HG03460 (cell line): ENCODE results near the gene CMTM1.
A peak's percentile ranks its signal among the peaks of the same experiment; 100 is the strongest.

ENCODE experiments used
- ATAC-seq: cut with Tn5 transposase; IDR thresholded peaks from one replicate; pipeline ENCODE4 v1.9.1; 2021; ENCODE audit not compliant: unreplicated experiment

Gene CMTM1, protein sequence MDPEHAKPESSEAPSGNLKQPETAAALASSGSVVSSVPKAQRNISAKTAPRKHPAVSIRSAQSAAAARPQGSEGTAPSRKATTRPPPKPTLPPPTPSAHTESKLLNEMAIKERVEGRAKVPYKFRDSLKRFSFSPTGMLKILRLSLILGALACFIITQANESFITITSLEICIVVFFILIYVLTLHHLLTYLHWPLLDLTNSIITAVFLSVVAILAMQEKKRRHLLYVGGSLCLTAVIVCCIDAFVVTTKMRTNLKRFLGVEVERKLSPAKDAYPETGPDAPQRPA

DNA sequence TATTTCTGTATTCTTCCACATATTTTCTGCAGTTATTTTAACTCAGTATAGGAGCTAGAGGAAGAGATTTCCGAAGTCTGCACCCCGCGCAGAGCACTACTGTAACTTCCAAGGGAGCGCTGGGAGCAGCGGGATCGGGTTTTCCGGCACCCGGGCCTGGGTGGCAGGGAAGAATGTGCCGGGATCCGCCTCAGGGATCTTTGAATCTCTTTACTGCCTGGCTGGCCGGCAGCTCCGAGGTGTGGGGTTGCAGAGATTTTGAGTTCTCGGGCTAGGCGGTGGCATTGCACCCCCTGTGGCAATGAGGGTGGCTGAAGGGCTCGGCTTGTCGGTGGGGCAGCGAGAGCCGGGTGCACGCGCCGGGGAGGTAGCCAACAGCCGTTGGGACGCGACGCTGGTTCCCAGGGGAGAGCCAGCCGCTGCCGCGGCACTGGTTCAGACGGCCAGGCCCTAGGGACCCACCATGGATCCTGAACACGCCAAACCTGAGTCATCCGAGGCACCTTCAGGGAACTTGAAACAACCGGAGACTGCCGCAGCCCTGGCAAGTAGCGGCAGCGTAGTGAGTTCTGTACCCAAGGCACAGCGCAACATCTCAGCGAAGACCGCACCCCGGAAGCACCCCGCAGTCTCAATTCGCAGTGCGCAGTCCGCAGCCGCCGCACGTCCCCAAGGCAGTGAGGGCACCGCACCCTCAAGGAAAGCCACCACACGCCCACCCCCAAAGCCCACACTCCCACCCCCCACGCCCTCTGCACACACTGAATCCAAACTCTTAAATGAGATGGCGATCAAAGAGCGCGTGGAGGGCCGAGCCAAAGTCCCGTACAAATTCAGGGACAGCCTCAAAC is at the start of gene CMTM1:
Gene CMTM1, plus strand, starts transcription at position 389 of the 851 bp plus-strand sequence. Its CDS starts 75 bp downstream, at position 464.
- ATAC-seq = no peak

DNA sequence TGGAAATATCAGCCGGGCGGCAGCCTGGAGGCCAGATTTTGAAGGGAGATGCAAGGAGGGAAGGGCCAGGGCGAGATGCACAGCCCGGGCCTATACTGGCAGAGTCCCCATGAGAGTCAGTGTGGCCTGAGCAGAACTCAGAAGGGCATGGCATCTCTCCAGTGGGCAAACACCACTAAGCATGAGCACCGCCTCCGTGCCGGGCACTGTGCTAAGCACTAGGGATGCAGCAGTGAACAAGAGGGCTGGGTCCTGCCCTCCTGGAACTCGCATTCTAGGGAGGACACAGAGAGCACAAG is 49.8 kb upstream of the CMTM1 start:
- ATAC-seq = no peak

DNA sequence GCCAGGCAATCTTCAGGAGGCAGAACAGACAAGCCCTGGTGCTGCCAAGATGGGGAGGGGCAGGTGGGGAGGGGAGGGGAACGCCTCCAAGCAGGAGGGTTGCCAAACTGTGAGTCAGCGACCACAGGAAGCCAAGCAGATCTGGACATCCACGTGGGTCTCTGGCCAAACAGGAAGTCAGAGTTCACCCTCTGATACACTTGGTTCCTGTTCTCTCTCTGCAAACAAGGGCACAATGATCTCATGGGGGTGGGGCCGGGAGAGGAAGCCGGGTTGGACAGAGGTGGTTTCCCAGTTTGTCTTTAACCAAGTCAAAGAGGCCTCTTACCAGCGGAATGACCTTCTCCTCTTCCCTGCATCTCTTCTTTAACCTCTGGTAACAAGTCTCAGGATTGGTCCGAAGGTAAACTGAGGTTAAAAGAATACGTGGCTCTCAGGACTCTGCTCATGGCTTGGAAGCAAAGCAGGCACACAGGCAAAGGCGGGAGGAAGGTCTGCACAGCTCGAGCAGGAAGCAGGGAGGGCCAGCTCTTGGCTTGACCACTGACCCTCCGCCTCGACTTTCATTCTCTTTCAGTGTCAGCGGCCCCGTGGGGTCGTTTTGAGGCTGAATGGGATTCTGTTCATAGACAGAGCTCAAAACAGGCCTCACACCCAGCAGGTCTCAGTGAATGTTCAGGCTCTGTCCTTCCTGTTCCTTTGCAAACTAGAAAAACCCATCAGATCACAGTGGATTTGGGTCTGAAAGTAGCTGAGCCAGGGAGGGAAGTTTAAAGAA is 49.2 kb upstream of the CMTM1 start:
- ATAC-seq = peak; percentile 95

DNA sequence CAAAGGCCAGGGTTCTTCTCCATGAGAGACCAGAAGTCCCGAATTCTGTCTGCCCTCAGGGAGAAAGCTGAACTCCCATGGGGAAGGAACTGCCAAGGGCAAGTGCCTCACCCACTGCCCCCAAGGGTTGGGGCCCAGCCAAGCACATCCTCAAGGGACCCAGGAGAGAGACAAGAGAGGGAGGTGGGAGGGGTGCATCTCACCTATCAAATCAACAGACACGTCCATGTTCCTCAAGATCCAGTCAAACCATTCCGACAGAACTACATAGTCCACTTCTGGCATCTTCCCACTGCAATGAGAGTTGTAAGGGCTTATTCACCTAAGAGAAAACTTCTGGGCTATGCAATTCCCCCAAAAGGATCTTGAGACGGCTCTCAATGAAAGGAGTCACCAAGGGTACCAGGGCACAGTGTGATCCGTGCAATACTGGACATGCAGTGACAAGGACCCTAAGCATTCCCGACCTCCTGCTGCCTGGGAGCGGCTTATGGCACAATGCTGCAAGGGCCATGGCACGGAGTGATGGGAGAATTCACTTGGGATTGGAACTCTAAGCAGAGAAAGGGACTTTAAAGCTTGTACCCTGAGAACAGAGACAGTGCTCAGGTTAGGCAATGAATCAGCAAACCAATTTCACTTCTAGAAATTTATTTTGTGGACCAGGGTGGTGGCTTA is 48.5 kb upstream of the CMTM1 start:
- no peak for ATAC-seq

DNA sequence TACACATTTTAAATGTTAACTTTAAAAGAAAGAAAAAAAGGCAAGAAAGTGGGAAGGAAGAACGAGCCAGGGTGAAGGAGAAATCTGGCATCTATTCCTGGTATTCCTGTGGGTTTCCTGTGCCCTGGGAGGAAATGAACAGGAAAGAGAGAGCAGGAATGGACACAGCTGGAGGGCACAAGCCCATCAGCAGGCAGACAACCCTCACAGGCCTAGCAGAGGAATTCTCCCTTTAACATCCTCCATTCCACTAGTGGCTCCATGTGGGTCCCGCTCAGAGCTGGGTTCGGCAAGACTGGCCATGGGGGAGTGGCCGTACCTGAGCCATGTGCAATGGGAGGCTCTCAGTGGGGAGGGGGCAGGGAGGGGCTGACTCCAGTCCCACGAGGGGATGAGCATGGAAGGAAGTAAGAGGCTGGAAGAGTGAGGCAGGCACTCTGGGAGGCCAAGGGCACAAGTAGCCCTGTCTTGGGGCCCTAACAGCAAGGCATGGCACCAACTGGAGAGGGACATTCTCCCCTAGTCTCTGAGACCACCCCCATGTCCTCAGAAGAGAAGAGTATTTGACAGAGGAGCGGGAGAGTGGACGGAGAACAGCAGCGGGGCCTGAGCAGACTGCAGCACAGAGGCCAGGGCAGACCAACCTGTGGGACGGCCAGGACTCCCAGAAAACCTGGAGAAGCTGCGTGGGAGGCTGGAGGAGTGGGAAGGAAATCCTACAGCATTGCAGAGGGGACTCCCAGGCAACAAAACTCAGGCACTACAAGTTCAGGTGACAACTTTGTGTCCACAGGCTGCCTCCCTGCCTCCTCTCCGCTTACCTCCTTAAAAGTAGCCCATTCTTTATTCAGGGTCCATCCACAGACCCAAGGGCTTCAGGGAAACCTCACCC is 46.5 kb upstream of the CMTM1 start:
- ATAC-seq = no peak

DNA sequence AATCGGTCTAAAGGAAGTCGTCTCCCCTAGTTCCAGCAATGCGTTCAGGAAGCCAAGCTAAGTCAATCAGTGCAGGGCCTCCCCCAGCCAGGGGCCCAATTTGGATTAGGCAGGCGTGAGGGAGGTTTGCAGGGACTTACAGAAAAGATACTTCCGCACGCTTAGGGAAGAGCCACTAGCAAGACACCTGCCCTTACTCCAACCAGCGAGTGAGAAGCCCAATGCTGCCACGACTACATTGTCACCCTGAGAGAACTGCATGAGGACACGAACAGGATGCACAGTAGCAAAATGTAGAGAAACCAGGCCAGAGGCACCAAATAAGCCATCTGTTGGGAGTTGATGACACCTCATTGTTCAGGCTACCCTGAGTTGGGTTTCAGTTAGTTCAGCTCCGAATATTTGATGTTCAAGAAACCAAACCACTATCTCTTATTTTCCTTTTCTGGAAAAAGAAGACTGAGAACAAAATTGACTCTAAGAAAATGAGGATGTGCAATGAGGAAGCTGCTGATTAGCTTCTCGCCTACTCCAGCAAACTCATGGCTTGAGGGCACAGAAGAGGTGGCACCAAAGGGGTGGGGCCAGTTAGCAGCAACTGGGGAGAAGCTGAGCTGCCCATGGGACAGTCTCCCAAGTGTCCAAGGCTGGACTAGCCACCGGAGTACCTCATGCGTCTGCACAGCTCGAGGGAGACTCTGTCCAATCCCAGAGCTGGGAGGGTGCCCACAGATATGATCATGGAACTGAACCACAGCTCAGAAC is 45.7 kb upstream of the CMTM1 start:
- no peak for ATAC-seq

DNA sequence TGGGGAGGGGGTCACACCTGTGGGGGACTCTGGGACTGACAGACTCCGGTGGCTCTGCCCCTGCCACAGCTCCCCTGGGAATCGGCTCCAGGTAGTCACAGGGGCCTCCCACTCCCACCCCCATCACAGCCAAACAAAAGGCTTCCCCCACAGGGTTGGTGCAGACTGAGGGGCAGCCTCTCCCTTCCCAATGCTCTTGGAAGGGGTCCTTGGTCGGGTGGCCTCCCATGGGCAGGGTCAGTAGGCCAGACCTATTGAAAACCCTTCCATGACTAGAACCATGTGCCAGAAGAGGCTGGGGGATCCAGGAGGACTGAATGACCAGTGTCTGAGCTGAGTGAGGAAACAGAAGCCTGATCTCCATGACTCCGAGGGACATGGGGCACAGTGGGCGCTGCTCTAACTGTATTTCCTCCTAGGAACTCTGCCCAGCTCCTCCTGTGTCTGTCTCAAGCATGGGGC is 45.0 kb upstream of the CMTM1 start:
- no peak for ATAC-seq

DNA sequence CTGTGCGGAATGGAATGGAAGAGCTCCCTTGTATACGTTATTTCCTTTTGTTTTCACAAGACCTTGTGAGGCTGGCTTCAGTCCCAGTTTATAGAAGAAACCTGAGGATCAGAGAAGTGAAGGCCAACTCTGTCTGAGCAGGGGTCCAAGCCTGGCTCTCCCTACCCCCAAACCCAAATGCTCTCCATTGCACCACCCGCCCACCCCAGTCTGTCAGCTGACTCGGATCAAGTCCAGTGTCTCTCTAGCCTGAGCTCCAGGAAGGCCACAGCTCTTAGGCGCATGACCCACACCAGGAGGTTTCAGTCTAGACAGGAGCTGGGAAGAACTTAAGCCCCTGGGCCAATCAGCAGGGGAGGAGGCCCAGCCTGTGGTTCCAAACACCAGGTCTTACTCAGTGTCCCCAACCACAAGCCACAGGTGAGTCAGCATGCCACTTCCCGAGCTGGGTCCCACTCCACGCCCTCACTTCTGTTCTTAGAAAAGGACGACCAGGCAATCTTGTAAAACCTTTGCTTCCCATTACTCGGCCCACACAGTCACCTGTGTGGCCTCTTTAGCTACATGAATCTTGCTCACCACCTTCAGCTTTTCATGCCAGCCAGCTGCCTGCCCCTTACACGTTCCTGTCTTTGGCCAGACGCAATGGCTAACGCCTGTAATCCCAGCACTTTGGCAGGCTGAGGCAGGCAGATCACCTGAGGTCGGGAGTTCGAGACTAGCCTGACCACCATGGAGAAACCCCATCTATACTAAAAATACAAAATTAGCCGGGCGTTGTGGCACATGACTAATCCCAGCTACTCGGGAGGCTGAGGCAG is 44.1 kb upstream of the CMTM1 start:
- peak; percentile 42 for ATAC-seq

DNA sequence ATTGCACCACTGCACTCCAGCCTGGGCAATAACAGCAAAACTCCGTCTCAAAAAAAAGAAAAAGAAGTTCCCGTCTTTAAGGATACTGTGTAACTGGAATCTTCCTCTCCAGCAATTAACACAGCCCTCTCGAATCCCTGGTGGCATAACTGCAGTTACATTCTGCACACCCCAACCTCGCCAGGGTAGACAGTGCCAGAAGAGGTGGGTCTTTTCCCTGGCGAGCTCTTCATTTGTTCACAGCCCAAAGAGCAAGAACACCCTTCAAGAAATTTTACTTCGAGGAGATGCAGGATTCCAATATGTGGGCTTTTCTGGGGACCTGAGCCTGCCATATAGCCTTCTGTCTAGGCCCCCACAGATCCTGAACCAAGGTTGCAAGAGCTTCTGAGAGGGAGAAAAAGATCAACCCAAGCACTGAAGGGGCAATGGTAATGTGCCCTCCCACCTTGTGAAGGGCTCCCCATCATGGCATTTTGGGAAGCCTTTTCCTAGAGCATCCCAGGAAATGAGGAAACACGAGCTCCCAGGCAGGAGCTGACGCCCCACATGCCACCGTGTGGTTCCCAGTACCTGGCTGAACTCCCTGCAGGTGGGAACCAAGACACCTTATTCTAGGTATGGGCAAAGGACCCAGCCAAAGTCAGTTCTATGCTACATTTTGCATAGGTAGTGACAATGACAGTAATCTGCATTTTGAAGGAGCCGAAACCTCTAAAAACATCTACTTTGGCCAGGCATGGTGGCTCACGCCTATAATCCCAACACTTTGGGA is 43.2 kb upstream of the CMTM1 start:
- no peak for ATAC-seq

DNA sequence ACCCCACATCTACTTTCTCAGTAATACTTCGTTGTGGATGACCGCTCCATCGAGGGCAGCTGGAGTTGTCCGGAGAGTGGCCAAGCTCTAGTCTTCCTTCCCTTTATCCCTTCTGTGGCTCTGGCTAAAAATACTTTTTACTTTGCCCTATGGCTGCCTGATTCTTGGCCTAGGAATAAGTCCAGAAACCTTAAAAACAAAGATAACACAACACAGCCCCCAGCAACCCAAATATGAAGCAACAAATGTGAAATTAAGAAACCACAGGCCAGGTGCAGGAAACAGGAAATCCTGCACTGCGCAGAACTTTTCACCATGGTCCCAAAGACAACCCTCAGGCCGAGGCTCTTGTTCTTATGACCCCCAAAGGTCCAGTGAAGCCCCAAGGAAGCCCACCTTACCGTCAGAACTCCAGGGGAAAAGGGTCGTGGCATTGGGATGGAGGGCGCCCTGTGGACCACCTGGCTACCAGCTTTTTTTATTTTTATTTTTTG is 42.3 kb upstream of the CMTM1 start:
- ATAC-seq = peak; percentile 45

DNA sequence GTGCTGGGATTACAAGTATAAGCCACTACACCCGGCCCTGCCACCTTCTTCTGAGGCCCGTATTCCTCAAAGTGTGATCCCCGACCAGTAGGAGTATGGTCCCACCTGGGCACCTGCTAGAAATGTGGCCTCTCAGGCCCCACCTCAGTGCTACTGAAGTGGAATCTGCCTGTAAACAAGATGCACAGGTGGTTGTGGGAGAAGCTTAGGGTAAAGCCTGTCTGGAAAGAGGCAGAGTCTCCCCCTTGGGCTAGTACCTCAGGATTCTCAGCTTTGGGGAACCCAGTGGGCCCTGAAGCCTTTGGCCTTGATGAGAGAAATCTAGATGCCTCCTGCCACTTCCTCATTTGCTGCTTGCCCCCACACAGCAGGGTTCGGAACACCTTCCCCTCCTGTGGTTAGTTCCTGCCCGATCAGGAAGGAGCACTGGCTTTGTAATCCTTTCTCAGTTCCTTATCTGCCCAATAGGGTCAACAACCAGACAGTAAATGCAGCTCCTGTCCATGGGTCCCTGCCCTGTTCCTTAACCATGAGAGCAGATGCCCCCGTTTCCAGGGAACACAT is 41.6 kb upstream of the CMTM1 start:
- peak; percentile 64 for ATAC-seq

DNA sequence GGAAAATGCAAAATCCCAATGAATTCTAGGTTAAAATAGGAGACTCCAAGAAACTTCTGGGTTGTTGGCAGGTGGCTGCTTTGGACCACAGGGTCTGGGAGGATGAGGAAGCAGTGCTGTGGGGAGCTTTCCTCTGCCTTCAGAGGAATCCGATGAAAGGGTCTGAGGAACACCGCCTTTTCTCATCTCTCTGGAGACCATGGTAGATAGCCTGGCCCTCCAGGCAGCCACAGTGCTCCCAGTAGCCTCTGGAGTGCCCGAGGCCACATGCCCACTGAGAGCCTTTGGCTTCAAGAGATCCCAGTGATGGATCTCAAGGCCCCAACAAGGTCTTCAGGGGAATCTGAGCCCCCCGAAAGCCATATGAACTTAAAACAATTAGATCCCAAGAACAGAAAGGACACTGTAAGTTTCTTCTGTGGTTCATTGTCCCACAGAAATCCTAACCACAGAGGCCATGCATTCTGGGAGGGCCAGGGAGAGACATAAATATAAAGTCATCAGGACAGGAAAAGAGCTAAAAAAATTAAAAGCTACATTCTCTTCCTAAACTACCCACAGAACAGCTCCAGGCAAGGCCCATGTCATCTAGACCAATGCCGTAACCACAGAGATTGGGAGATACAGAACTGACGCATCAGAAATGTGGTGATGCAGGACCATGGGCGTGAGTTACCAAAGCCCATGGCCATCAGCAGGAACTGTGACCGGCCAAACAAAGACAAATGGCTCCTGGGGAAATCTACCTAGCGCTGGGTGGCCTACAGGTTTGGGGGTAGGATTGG is 40.7 kb upstream of the CMTM1 start:
- ATAC-seq = no peak

DNA sequence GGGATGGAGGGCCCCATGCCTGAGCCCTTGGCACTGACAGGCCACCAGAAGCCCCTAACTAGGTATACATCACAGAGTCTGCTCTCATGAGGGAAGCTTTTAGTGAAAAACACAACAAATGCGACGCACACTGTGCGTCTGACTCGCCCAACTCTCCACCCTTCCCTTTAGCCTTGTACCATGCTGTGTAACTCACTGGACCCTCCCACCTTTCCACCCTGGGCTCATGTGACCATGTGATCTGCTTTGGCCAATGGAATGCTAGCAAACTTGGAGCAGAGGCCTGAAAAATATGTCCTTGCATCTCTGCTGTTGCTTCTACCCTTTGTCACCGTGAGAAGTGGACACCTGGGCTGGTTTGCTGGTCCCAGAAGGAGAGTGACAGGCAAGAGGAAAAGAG is 37.9 kb upstream of the CMTM1 start:
- no peak for ATAC-seq

DNA sequence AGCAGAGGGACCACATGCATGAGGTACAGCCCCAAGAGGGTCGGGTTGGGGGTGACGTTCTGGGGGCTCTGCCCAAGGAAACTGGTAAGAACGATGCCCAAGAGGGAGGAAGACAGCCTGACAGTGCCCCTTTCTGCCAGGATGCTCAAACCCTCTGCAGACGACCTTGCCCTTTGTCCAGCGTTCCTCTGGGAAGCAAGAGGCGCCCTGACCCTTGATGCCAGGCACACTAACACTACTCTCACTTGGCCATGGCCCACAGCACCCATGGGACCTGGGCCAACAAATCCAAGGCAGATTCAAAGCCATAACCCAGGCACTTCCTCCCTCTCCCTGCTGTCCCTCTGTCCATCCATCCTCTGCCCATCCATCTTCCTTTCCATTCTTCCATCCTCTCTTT is 36.8 kb upstream of the CMTM1 start:
- no peak for ATAC-seq

DNA sequence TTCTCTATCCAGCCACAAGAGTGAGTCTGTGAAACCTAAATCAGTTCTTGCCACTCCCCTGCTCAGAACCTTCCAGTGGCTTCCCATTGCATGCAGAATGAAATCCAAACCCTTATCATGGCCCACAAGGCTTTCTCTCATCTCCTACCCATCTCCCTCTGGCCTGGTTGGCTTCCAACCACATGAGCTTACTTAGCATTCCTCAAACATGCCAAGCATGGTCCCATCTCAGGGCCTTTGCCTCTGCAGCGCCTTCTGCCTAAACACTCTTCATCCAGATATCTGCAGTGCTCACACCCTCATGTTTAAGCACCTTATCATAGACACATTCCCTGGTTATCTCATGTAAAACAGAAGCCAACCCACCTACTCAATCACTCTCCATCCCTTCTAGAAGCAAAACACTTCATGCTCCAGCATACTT is 31.9 kb upstream of the CMTM1 start:
- no peak for ATAC-seq

DNA sequence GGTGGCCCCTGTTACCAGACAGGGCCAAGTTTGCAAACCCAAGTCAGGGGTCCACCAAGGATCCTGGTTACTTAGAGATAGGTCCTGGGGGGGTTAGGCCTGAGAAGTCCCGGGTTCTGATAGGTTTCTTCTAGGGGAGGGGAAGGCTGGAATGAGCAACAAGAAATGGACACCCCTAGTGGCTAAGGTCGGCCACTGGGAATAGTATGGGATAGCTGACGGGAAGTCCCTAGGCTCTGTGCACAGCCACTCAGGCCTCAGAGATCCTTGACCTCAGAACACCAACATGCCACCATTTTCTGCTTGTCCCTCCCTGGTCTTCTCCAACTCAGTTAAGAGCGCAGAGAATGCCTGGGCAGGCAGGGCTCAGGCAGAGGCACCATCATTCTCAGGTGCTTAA is 29.7 kb upstream of the CMTM1 start:
- no peak for ATAC-seq
